IPS-18a (cell line): ENCODE measurements around the gene BTG2.
"Not testable (repeated sequence)": the region's sequence is repeated elsewhere in the genome, so short reads cannot be mapped to it uniquely, and the experiment has no call there.

Source experiments
- H3K27ac ChIP-seq: one replicate; pipeline ENCODE4 v1.5.1; 2013; ENCODE audit warnings: low read length
- H3K27me3 ChIP-seq: one replicate; pipeline ENCODE4 v1.6.1; 2013; ENCODE audit warnings: mild to moderate bottlenecking, low read length; ENCODE audit not compliant: control insufficient read depth, insufficient read depth
- H3K36me3 ChIP-seq: one replicate; pipeline ENCODE4 v1.6.1; 2013; ENCODE audit warnings: low read depth, low read length; ENCODE audit not compliant: control insufficient read depth
- H3K4me1 ChIP-seq: one replicate; pipeline ENCODE4 v1.6.1; 2013; ENCODE audit warnings: low read depth, low read length; ENCODE audit not compliant: control insufficient read depth
- H3K4me3 ChIP-seq: one replicate; pipeline ENCODE4 v1.5.1; 2013; ENCODE audit warnings: low read length
- H3K9ac ChIP-seq: one replicate; pipeline ENCODE4 v1.6.1; 2013; ENCODE audit warnings: mild to moderate bottlenecking, low read length, moderate library complexity
- H3K9me3 ChIP-seq: one replicate; pipeline ENCODE4 v1.6.1; 2013; ENCODE audit warnings: low read depth, low read length; ENCODE audit not compliant: control insufficient read depth

Gene BTG2

GRCh38 chr1:203304919-203305808 is at the start of gene BTG2:
BTG2 (plus strand) TSS chr1:203305519; CDS start chr1:203305607, 88 bp downstream.
- H3K9me3 ChIP-seq = no peaks in the 10 kb centered on the region
- no peaks in the 10 kb centered on the region for H3K36me3 ChIP-seq
- peaks cover 37% of the 10 kb centered on the region for H3K4me1 ChIP-seq
- peak within 1 kb of the TSS; percentile 73 for H3K4me3 ChIP-seq
- H3K9ac ChIP-seq = peak within 1 kb of the TSS; percentile 63
- peaks cover 91% of the 10 kb centered on the region for H3K27me3 ChIP-seq
- no peak within 1 kb of the TSS for H3K27ac ChIP-seq

GRCh38 chr1:203256636-203257035 is 48.7 kb upstream of the BTG2 start:
- not testable (repeated sequence) for H3K27ac ChIP-seq, H3K9me3 ChIP-seq, H3K36me3 ChIP-seq, H3K9ac ChIP-seq, H3K4me1 ChIP-seq, H3K4me3 ChIP-seq, H3K27me3 ChIP-seq

- H3K9me3 ChIP-seq = no peaks in the 10 kb centered on the region
- no peak overlapping the region for H3K4me3 ChIP-seq
- no peak overlapping the region for H3K27ac ChIP-seq
- H3K4me1 ChIP-seq = no peaks in the 10 kb centered on the region
- no peak overlapping the region for H3K9ac ChIP-seq
- H3K27me3 ChIP-seq = no peaks in the 10 kb centered on the region
- H3K36me3 ChIP-seq = no peaks in the 10 kb centered on the region
These were observed 41.8 kb upstream of the BTG2 start for GRCh38 chr1:203263496-203263895.

GRCh38 chr1:203264052-203264501 is 41.2 kb upstream of the BTG2 start:
- no peaks in the 10 kb centered on the region for H3K36me3 ChIP-seq
- H3K27ac ChIP-seq = no peak overlapping the region
- no peak overlapping the region for H3K9ac ChIP-seq
- H3K4me3 ChIP-seq = no peak overlapping the region
- no peaks in the 10 kb centered on the region for H3K27me3 ChIP-seq
- H3K9me3 ChIP-seq = no peaks in the 10 kb centered on the region
- no peaks in the 10 kb centered on the region for H3K4me1 ChIP-seq

DNA sequence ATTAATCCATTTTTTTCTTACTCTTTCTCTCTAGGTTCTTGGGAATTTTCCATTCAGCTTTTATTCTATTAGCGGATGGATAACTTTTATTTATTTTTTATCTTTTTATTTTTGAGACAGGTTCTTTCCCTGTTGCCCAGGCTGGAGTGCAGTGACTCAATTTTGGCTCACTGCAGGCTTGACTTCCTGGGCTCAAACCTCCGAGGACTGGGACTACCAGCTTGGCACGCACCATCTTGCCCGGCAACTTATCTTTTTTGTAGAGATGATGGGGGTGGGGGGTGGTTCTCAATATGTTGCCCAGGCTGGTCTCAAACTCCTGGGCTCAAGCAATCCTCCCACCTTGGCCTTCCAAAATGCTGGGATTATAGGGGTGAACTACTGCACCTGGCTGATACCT is 39.8 kb upstream of the BTG2 start:
- Histone ChIP-seq H3K36me3 (no peaks in the 10 kb centered on the region), H3K9ac (no peak overlapping the region), H3K27me3 (no peaks in the 10 kb centered on the region), H3K27ac (no peak overlapping the region), H3K4me1 (no peaks in the 10 kb centered on the region), H3K9me3 (no peaks in the 10 kb centered on the region), H3K4me3 (no peak overlapping the region)

DNA sequence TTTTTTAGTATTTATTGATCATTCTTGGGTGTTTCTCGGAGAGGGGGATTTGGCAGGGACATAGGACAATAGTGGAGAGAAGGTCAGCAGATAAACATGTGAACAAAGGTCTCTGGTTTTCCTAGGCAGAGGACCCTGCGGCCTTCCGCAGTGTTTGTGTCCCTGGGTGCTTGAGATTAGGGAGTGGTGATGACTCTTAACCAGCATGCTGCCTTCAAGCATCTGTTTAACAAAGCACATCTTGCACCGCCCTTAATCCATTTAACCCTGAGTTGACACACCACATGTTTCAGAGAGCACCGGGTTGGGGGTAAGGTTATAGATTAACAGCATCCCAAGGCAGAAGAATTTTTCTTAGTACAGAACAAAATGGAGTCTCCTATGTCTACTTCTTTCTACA is 39.2 kb upstream of the BTG2 start:
- H3K36me3 ChIP-seq, H3K27ac ChIP-seq, H3K4me1 ChIP-seq, H3K4me3 ChIP-seq, H3K27me3 ChIP-seq, H3K9me3 ChIP-seq, H3K9ac ChIP-seq: not testable (repeated sequence)

DNA sequence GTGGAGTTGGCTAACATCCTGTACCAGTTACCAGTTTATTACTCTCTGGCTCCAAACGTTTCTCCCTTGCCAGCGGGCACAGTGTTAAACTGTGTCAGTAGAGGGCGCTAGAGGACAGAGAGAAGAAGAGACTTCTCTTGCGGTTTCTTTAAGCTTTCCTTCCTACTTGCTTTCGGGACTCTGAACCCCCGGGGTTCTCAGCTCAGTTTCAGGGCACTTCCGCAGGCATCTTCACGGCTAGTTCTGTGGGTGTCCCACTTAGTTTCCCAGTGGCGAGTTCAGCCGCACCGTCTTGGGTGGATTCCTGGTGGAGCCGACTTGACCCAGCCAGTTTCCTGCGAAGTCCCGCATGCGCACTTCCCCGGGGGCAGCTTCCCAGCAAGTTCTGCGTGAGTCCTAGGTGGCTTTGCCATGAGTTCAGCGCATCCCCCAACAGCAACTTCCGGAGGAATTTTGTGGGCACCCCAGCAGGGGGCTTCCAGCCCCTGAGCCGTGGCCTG is 37.9 kb upstream of the BTG2 start:
- Histone ChIP-seq H3K27me3 (peaks cover 4% of the 10 kb centered on the region), H3K36me3 (no peaks in the 10 kb centered on the region), H3K9ac (peak overlapping the region; percentile 42), H3K4me1 (no peaks in the 10 kb centered on the region), H3K27ac (no peak overlapping the region), H3K9me3 (no peaks in the 10 kb centered on the region), H3K4me3 (peak overlapping the region; percentile 80)

GRCh38 chr1:203267912-203268311 is 37.4 kb upstream of the BTG2 start:
- H3K4me1 ChIP-seq = no peaks in the 10 kb centered on the region

GRCh38 chr1:203268901-203269653 is 36.2 kb upstream of the BTG2 start:
- Histone ChIP-seq H3K9ac (no peak overlapping the region), H3K4me3 (no peak overlapping the region), H3K9me3 (no peaks in the 10 kb centered on the region), H3K27ac (no peak overlapping the region), H3K4me1 (peaks cover 6% of the 10 kb centered on the region), H3K27me3 (peaks cover 21% of the 10 kb centered on the region), H3K36me3 (no peaks in the 10 kb centered on the region)

More at GRCh38 chr1:203267912-203268311, 37.4 kb upstream of the BTG2 start:
- H3K9ac ChIP-seq = no peak overlapping the region
- no peak overlapping the region for H3K27ac ChIP-seq
- H3K4me3 ChIP-seq = peak overlapping the region; percentile 80
- H3K9me3 ChIP-seq = no peaks in the 10 kb centered on the region
- H3K36me3 ChIP-seq = no peaks in the 10 kb centered on the region
- peaks cover 10% of the 10 kb centered on the region for H3K27me3 ChIP-seq

GRCh38 chr1:203269654-203270020 is 35.7 kb upstream of the BTG2 start:
- Histone ChIP-seq H3K9ac (no peak overlapping the region), H3K4me1 (peaks cover 6% of the 10 kb centered on the region), H3K36me3 (no peaks in the 10 kb centered on the region), H3K9me3 (no peaks in the 10 kb centered on the region), H3K27ac (no peak overlapping the region), H3K27me3 (peaks cover 27% of the 10 kb centered on the region), H3K4me3 (no peak overlapping the region)

DNA sequence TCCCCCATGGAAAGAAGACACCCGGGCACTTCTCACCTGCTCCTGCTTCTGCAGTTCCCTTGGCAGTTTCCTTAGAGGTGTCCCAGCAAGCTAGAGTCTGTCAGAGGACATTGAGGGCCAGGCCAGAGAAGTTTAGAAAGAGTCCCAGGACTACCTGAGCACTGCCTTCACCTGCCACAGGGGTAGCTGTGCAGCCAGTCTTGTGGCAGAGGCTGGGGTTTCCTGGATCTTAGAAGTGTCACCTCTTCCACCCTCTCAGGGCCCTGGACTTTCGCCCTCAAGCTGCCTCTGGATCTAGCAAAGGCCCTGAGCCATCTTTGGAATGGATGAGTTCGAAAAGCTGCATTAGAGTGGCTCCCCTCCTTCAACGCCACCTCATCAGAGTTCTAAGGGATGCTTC is 34.9 kb upstream of the BTG2 start:
- Histone ChIP-seq H3K4me3 (no peak overlapping the region), H3K9me3 (no peaks in the 10 kb centered on the region), H3K9ac (no peak overlapping the region), H3K27ac (no peak overlapping the region), H3K36me3 (no peaks in the 10 kb centered on the region), H3K4me1 (peaks cover 6% of the 10 kb centered on the region), H3K27me3 (peaks cover 33% of the 10 kb centered on the region)
